Prostate gland (tissue), 2 donors: Measurements from ENCODE around the gene CST3.

Experiments
- POLR2A ChIP-seq: fragments of 450-650 bp; IDR thresholded peaks from one replicate; pipeline ENCODE4 v1.6.1; 2016; ENCODE audit warnings: antibody characterized with exemption, mild to moderate bottlenecking
- TF ChIP-seq, protein P1 (sequence below), 4 experiments: fragments of 200-600 bp in 2 of 4; fragments of 450-650 bp in 2 of 4; sonication (generic) in 2 of 4; IDR thresholded peaks; 1 replicate in 3 of 4; 2 replicates in 1 of 4; pipeline ENCODE4 v1.5.1; 2016 to 2019; ENCODE audit warnings: antibody characterized with exemption in 4 of 4, mild to moderate bottlenecking in 2 of 4, moderate library complexity in 2 of 4

GRCh38 chr20:23627501-23627900 lies 10.3 kb downstream of the CST3 start:
- TF ChIP-seq, protein P1, sequence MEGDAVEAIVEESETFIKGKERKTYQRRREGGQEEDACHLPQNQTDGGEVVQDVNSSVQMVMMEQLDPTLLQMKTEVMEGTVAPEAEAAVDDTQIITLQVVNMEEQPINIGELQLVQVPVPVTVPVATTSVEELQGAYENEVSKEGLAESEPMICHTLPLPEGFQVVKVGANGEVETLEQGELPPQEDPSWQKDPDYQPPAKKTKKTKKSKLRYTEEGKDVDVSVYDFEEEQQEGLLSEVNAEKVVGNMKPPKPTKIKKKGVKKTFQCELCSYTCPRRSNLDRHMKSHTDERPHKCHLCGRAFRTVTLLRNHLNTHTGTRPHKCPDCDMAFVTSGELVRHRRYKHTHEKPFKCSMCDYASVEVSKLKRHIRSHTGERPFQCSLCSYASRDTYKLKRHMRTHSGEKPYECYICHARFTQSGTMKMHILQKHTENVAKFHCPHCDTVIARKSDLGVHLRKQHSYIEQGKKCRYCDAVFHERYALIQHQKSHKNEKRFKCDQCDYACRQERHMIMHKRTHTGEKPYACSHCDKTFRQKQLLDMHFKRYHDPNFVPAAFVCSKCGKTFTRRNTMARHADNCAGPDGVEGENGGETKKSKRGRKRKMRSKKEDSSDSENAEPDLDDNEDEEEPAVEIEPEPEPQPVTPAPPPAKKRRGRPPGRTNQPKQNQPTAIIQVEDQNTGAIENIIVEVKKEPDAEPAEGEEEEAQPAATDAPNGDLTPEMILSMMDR (IDR thresholded peaks at IDR 0.05) = no peak
- TF ChIP-seq POLR2A = no peak
